ENCODE data around the gene WLS.

WLS gene

DNA sequence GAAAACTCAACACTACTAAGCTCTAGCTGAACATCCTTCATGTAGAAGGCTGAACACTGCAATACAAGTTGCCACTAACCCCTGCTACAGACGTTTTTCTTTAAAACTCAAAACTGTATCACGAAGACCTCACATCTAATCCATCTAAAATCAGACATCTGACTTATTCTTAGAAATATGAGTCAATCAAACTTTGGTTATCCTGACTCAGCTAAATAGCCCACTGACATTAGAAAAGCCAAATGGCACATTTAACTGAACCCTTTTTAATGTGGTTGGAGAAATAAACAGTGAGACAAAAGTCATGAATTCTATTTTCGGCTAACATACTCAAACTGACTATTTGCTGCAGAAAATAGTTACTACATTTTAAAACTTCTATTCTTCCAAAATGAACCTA, 35.6 kb downstream of the WLS start:
- no peak overlapping the region for H3K4me3 ChIP-seq (ENCODE audit: low read depth in 1 of 2, low read length in 2 of 2)
- peak overlapping the region; percentile 52 for H3K27ac ChIP-seq (ENCODE audit: low read length)
- no peaks in the 10 kb centered on the region for H3K27me3 ChIP-seq (ENCODE audit: low read depth, low read length)
- H3K36me3 ChIP-seq (ENCODE audit: control insufficient read depth in 1 of 2, insufficient read depth in 2 of 2, low read length in 2 of 2): peaks cover 3 to 9% of the 10 kb centered on the region in 2 donors
- H3K4me1 ChIP-seq (ENCODE audit: control insufficient read depth in 1 of 2, insufficient read depth in 2 of 2, low read length in 2 of 2): peaks cover 11 to 20% of the 10 kb centered on the region in 2 donors
- H3K9me3 ChIP-seq (ENCODE audit: control insufficient read depth in 1 of 2, low read length in 2 of 2): no peaks in the 10 kb centered on the region

- H3K9me3 ChIP-seq (ENCODE audit: control insufficient read depth in 1 of 2, low read length in 2 of 2): no peaks in the 10 kb centered on the region
- no peaks in the 10 kb centered on the region for H3K27me3 ChIP-seq (ENCODE audit: low read depth, low read length)
- H3K4me1 ChIP-seq (ENCODE audit: control insufficient read depth in 1 of 2, insufficient read depth in 2 of 2, low read length in 2 of 2): peaks cover 0 to 2% of the 10 kb centered on the region in 2 donors
- H3K27ac ChIP-seq (ENCODE audit: low read length): no peak overlapping the region
- H3K36me3 ChIP-seq (ENCODE audit: control insufficient read depth in 1 of 2, insufficient read depth in 2 of 2, low read length in 2 of 2): peaks cover 10 to 20% of the 10 kb centered on the region in 2 donors
- H3K4me3 ChIP-seq (ENCODE audit: low read depth in 1 of 2, low read length in 2 of 2): no peak overlapping the region
These were observed 40.6 kb downstream of the WLS start for GRCh38 chr1:68191717-68192116.

- no peak overlapping the region for H3K4me3 ChIP-seq (ENCODE audit: low read depth in 1 of 2, low read length in 2 of 2)
- no peaks in the 10 kb centered on the region for H3K27me3 ChIP-seq (ENCODE audit: low read depth, low read length)
- no peaks in the 10 kb centered on the region for H3K9me3 ChIP-seq (ENCODE audit: control insufficient read depth in 1 of 2, low read length in 2 of 2)
- peaks cover 10 to 25% of the 10 kb centered on the region in 2 donors for H3K36me3 ChIP-seq (ENCODE audit: control insufficient read depth in 1 of 2, insufficient read depth in 2 of 2, low read length in 2 of 2)
- H3K27ac ChIP-seq (ENCODE audit: low read length): peak overlapping the region; percentile 83
- H3K4me1 ChIP-seq (ENCODE audit: control insufficient read depth in 1 of 2, insufficient read depth in 2 of 2, low read length in 2 of 2): no peaks in the 10 kb centered on the region
These were observed 43.5 kb downstream of the WLS start for GRCh38 chr1:68188644-68189340.

DNA sequence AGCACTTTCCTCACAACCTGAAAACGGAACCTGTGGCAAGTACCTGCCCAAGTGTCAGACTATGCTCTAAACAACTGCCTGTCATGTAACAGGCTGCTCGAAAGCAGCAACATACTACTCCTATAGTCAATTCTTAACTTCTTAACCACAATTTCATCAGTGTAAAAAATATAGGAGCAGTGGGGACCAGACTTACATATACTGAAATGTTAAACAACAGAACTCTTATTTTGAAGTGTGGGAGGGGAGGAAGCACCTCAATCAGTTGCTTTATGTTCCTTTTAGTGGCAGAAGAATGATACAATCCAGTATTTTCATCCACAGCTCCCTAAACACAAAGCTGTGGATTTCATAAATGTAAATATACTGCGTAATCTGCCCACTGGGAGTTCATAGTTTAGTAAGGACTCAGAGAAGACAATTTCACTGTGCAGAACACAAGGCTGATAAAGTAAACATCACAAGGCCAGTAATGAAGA, 44.2 kb downstream of the WLS start:
- peak overlapping the region; percentile 83 for H3K27ac ChIP-seq (ENCODE audit: low read length)
- H3K27me3 ChIP-seq (ENCODE audit: low read depth, low read length): no peaks in the 10 kb centered on the region
- H3K36me3 ChIP-seq (ENCODE audit: control insufficient read depth in 1 of 2, insufficient read depth in 2 of 2, low read length in 2 of 2): peaks cover 10 to 25% of the 10 kb centered on the region in 2 donors
- H3K4me1 ChIP-seq (ENCODE audit: control insufficient read depth in 1 of 2, insufficient read depth in 2 of 2, low read length in 2 of 2): no peaks in the 10 kb centered on the region
- no peak overlapping the region for H3K4me3 ChIP-seq (ENCODE audit: low read depth in 1 of 2, low read length in 2 of 2)
- no peaks in the 10 kb centered on the region for H3K9me3 ChIP-seq (ENCODE audit: control insufficient read depth in 1 of 2, low read length in 2 of 2)

DNA sequence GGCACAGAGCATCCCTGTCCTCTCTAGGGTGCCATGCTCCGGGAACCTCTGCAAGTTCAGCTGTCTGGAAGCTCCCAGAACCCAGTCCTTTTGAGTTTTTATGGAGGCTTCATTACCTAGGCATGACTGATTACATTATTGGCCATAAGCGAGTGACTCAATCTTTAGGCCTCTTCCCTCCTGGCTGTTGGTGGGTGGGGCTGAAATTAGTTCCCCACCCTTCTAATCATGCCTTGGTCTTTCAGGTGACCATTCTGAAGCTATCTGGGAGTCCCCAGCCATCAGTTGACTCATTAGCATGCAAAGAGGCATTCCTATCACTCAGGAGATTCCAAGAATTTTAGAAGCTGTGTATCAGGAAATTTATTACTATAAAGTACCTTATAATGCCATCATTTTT, 46.6 kb downstream of the WLS start:
- Histone ChIP-seq H3K27ac (ENCODE audit: low read length) (no peak overlapping the region), H3K4me1 (ENCODE audit: control insufficient read depth in 1 of 2, insufficient read depth in 2 of 2, low read length in 2 of 2) (no peaks in the 10 kb centered on the region), H3K9me3 (ENCODE audit: control insufficient read depth in 1 of 2, low read length in 2 of 2) (no peaks in the 10 kb centered on the region), H3K4me3 (ENCODE audit: low read depth in 1 of 2, low read length in 2 of 2) (no peak overlapping the region), H3K27me3 (ENCODE audit: low read depth, low read length) (no peaks in the 10 kb centered on the region), H3K36me3 (ENCODE audit: control insufficient read depth in 1 of 2, insufficient read depth in 2 of 2, low read length in 2 of 2) (peaks cover 6 to 11% of the 10 kb centered on the region in 2 donors)

GRCh38 chr1:68183895-68184294, 48.4 kb downstream of the WLS start:
- H3K9me3 ChIP-seq (ENCODE audit: control insufficient read depth in 1 of 2, low read length in 2 of 2): no peaks in the 10 kb centered on the region
- H3K27ac ChIP-seq (ENCODE audit: low read length): no peak overlapping the region
- peaks cover 0 to 5% of the 10 kb centered on the region in 2 donors for H3K36me3 ChIP-seq (ENCODE audit: control insufficient read depth in 1 of 2, insufficient read depth in 2 of 2, low read length in 2 of 2)
- H3K27me3 ChIP-seq (ENCODE audit: low read depth, low read length): no peaks in the 10 kb centered on the region
- no peak overlapping the region for H3K4me3 ChIP-seq (ENCODE audit: low read depth in 1 of 2, low read length in 2 of 2)
- peaks cover 0 to 2% of the 10 kb centered on the region in 2 donors for H3K4me1 ChIP-seq (ENCODE audit: control insufficient read depth in 1 of 2, insufficient read depth in 2 of 2, low read length in 2 of 2)

DNA sequence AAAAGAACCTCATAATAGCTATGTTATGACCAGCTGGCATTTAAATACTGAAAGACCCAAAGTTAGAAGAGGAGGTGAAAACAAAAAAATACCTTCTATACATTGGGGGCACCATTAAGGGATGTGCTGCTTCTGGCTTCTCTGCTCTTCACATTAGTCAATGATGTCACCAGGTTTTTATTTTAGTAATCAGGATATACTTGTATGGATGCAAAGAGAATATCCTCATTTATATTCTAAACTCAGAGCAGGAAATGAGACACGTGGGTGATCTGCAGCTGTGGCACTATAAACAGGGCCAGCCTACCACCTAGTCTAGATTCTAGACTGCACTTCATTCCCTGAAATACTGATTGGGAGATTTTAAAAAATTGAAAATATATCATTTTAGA, 51.2 kb downstream of the WLS start:
- peaks cover 14 to 19% of the 10 kb centered on the region in 2 donors for H3K4me1 ChIP-seq (ENCODE audit: control insufficient read depth in 1 of 2, insufficient read depth in 2 of 2, low read length in 2 of 2)
- peaks cover 0 to 5% of the 10 kb centered on the region in 2 donors for H3K36me3 ChIP-seq (ENCODE audit: control insufficient read depth in 1 of 2, insufficient read depth in 2 of 2, low read length in 2 of 2)
- no peaks in the 10 kb centered on the region for H3K9me3 ChIP-seq (ENCODE audit: control insufficient read depth in 1 of 2, low read length in 2 of 2)
- H3K27me3 ChIP-seq (ENCODE audit: low read depth, low read length): no peaks in the 10 kb centered on the region
- H3K4me3 ChIP-seq (ENCODE audit: low read depth in 1 of 2, low read length in 2 of 2): no peak overlapping the region
- no peak overlapping the region for H3K27ac ChIP-seq (ENCODE audit: low read length)

DNA sequence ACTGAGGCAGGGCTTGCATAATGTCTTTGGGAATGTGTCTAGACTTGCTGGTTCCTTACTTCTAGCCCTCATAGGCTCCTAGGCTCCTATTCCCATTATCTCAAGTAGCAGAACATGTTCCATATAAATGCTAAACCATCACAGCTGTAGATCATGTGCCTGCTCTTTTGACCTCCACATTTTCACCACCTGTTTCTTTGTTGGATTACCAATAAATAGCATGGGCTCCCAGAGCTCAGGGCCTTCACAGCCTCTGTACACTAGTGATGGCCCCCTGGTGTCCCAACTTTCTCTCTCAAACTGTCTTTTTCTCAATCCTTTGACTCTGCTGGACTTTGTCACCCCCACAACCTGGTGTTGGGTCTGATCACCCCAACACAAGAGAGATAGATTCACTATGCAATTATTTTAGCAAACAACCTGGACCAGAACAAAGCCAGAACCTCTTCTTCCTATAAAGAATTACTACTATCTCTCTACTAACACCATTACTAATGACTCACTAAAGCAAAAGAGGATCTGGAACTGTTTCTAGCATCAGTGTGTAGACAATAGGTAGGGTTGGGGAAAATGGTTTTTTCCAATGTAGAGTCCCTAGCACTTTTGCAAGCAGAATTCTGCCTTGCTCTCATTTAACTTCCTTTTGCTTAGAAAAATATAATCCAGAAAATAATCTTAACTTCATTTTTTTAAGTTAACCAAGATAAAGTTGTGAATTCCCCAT, 51.7 kb downstream of the WLS start:
- Histone ChIP-seq H3K36me3 (ENCODE audit: control insufficient read depth in 1 of 2, insufficient read depth in 2 of 2, low read length in 2 of 2) (peaks cover 0 to under 1% of the 10 kb centered on the region in 2 donors), H3K9me3 (ENCODE audit: control insufficient read depth in 1 of 2, low read length in 2 of 2) (no peaks in the 10 kb centered on the region), H3K4me1 (ENCODE audit: control insufficient read depth in 1 of 2, insufficient read depth in 2 of 2, low read length in 2 of 2) (peaks cover 18 to 21% of the 10 kb centered on the region in 2 donors), H3K27me3 (ENCODE audit: low read depth, low read length) (no peaks in the 10 kb centered on the region), H3K4me3 (ENCODE audit: low read depth in 1 of 2, low read length in 2 of 2) (no peak overlapping the region), H3K27ac (ENCODE audit: low read length) (no peak overlapping the region)

DNA sequence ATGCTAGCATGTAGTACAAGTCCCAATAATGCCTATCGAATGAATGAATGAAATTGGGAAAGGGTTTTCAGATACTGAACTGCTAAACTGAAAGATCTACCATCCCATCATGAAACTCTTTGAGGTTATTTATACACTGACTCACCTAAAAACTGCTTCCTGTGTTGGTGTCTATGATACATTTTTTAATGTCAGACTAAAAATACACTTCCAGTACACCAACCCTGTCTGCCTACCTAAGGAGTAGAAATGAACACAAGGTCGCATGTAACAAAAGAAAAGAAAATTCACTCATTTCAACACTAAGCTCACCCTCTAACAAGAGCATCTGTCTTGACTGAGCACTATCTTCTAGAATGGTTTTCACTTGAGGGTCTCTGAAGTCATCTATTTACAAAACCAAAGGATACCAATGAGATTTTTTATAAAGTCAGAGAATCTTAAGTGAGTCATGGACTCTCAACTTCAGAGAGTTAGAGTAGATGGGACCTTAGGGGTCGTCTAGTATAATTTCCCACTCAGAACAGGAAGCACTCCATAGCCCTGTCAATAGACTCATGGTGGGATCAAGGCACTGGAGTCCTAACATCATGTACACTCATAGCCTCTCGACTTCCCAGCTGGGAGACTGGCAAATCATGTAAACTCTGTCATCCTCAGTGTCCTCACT, 53.4 kb downstream of the WLS start:
- H3K36me3 ChIP-seq (ENCODE audit: control insufficient read depth in 1 of 2, insufficient read depth in 2 of 2, low read length in 2 of 2): no peaks in the 10 kb centered on the region
- no peaks in the 10 kb centered on the region for H3K9me3 ChIP-seq (ENCODE audit: control insufficient read depth in 1 of 2, low read length in 2 of 2)
- no peak overlapping the region for H3K4me3 ChIP-seq (ENCODE audit: low read depth in 1 of 2, low read length in 2 of 2)
- H3K27me3 ChIP-seq (ENCODE audit: low read depth, low read length): no peaks in the 10 kb centered on the region
- H3K27ac ChIP-seq (ENCODE audit: low read length): peak overlapping the region; percentile 29
- peaks cover 29 to 36% of the 10 kb centered on the region in 2 donors for H3K4me1 ChIP-seq (ENCODE audit: control insufficient read depth in 1 of 2, insufficient read depth in 2 of 2, low read length in 2 of 2)

DNA sequence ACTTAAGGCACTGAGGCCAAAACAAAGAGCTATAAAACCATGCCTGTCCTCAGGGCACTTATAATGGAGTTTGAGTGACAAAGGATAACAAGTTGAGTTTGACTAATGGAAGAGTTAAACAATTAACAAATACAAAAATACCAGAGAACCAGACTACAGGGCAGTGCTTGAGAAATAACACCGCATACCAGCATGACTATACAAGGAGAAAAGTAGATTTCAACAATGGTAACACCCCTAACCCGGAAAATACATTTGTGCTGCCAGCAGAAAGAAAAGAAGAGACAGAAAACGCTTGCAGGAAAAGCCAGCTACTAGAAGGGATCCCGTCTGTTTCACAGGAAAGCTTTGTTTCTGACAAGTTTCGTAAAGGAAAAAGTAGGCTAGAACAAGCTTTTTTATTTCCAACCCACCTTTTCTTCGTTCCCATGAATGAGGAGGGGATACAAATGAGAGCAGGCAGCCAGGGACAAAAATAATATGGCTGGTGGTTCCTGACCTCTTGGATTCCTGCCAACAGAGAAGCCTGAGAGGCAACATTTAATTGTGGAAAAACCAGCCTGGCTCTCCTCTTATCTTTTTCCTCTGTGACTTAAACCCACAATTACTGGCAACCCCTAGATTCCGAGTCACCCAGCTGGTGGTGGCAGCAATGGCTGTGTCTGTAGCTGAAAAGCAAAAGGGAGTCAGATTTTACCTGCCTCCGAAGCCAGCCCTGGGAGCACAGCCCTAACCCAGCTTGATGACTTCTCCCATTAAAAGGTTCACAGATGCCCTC, 56.5 kb downstream of the WLS start:
- no peaks in the 10 kb centered on the region for H3K36me3 ChIP-seq (ENCODE audit: control insufficient read depth in 1 of 2, insufficient read depth in 2 of 2, low read length in 2 of 2)
- H3K4me1 ChIP-seq (ENCODE audit: control insufficient read depth in 1 of 2, insufficient read depth in 2 of 2, low read length in 2 of 2): peaks cover 31 to 47% of the 10 kb centered on the region in 2 donors
- peak overlapping the region; percentile 88 for H3K27ac ChIP-seq (ENCODE audit: low read length)
- no peaks in the 10 kb centered on the region for H3K9me3 ChIP-seq (ENCODE audit: control insufficient read depth in 1 of 2, low read length in 2 of 2)
- no peaks in the 10 kb centered on the region for H3K27me3 ChIP-seq (ENCODE audit: low read depth, low read length)
- H3K4me3 ChIP-seq (ENCODE audit: low read depth in 1 of 2, low read length in 2 of 2): no peak overlapping the region

DNA sequence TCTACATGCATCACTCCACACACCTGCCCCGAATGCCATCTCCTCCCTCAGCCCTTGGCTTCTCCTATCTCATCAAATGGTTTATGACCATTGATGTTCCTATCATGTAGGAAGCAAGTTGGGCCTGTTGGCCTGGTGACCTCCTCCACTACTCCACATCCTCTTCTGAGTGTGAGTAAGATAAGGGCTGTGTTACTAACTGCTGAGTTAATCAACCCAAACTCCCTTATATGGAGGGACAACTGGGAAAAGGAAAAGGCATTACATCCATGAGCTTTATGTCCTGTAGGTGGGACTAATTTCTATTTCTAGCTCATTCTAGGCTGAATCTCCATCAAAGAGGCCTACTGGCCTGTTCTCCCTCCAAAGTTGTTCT, 57.6 kb downstream of the WLS start:
- peaks cover 31 to 47% of the 10 kb centered on the region in 2 donors for H3K4me1 ChIP-seq (ENCODE audit: control insufficient read depth in 1 of 2, insufficient read depth in 2 of 2, low read length in 2 of 2)
- H3K9me3 ChIP-seq (ENCODE audit: control insufficient read depth in 1 of 2, low read length in 2 of 2): no peaks in the 10 kb centered on the region
- H3K4me3 ChIP-seq (ENCODE audit: low read depth in 1 of 2, low read length in 2 of 2): peak overlapping the region in 1 of 2 donors; percentile 47
- H3K27me3 ChIP-seq (ENCODE audit: low read depth, low read length): no peaks in the 10 kb centered on the region
- peak overlapping the region; percentile 88 for H3K27ac ChIP-seq (ENCODE audit: low read length)
- no peaks in the 10 kb centered on the region for H3K36me3 ChIP-seq (ENCODE audit: control insufficient read depth in 1 of 2, insufficient read depth in 2 of 2, low read length in 2 of 2)

All from muscle layer of duodenum (tissue), 2 donors.